ENCODE data around the gene CD244.

- no peak for TF ChIP-seq CTCF (IDR thresholded peaks at IDR 0.05)
- no peak for TF ChIP-seq ZFX (IDR thresholded peaks at IDR 0.05; ENCODE audit: borderline replicate concordance)
These were observed 23.8 kb downstream of the CD244 start for GRCh38 chr1:160838888-160839287.

Measured in 22Rv1 (cell line).